SK-N-SH treated with all-trans-retinoic acid at 6 μM for 48 hours (cell line): Measurements from ENCODE around the gene RTN4RL2.

Source experiments
- ARNTL ChIP-seq: fragments of 450-650 bp; formaldehyde crosslinking; IDR thresholded peaks from 2 replicates; pipeline ENCODE4 v1.5.0; 2020; ENCODE audit warnings: low read depth, mild to moderate bottlenecking, moderate library complexity, borderline replicate concordance
- ESRRG ChIP-seq: fragments of 250-450 bp; sonication (Bioruptor Pico); IDR thresholded peaks from 2 replicates; pipeline ENCODE4 v1.6.1; 2021; ENCODE audit warnings: mild to moderate bottlenecking
- ISL1 ChIP-seq: fragments of 250-450 bp; sonication (Bioruptor Pico); IDR thresholded peaks from 2 replicates; pipeline ENCODE4 v2.1.2; 2022; ENCODE audit warnings: mild to moderate bottlenecking, moderate library complexity
- OSR1 ChIP-seq: fragments of 250-450 bp; sonication (Bioruptor Pico); IDR thresholded peaks from 2 replicates; pipeline ENCODE4 v1.8.0; 2022; ENCODE audit warnings: moderate library complexity, mild to moderate bottlenecking, inconsistent platforms
- RARB ChIP-seq: fragments of 250-450 bp; sonication (Bioruptor Pico); IDR thresholded peaks from 2 replicates; pipeline ENCODE4 v1.8.0; 2021; ENCODE audit warnings: mild to moderate bottlenecking, moderate library complexity
- TCF4 ChIP-seq: fragments of 250-450 bp; sonication (Bioruptor Pico); IDR thresholded peaks from 2 replicates; pipeline ENCODE4 v1.8.0; 2021; ENCODE audit warnings: mild to moderate bottlenecking, moderate library complexity, borderline replicate concordance
- ZC3H10 ChIP-seq: fragments of 250-450 bp; sonication (Bioruptor Pico); IDR thresholded peaks from 2 replicates; pipeline ENCODE4 v1.5.1; 2021; ENCODE audit warnings: mild to moderate bottlenecking, moderate library complexity
- ZFP3 ChIP-seq: fragments of 250-450 bp; sonication (Bioruptor Pico); IDR thresholded peaks from 2 replicates; pipeline ENCODE4 v1.5.0; 2020; ENCODE audit warnings: mild to moderate bottlenecking, moderate library complexity
- ZNF565 ChIP-seq: fragments of 450-650 bp; formaldehyde crosslinking; conservative IDR thresholded peaks from 2 replicates; pipeline ENCODE4 v1.5.0; 2020; ENCODE audit warnings: low read depth, mild to moderate bottlenecking, moderate library complexity
- ZNF8 ChIP-seq: fragments of 450-650 bp; formaldehyde crosslinking; IDR thresholded peaks from 2 replicates; pipeline ENCODE4 v1.5.0; 2020; ENCODE audit warnings: mild to moderate bottlenecking, moderate library complexity

- TF ChIP-seq OSR1, result no peak
- TF ChIP-seq ESRRG (CRISPR knock-in tag), result no peak
- TF ChIP-seq ISL1, result no peak
- TF ChIP-seq ZFP3 (CRISPR knock-in tag), result no peak
- TF ChIP-seq ZNF8, result no peak
- no peak for TF ChIP-seq ARNTL
- TF ChIP-seq ZNF565 (CRISPR knock-in tag), result no peak
- no peak for TF ChIP-seq ZC3H10
- no peak for TF ChIP-seq TCF4 (CRISPR knock-in tag)
- no peak for TF ChIP-seq RARB (CRISPR knock-in tag)
These were observed 25.4 kb upstream of the RTN4RL2 start for GRCh38 chr11:57434640-57435546.
